PC-3 (cell line): Measurements from ENCODE around the gene FBXO15.

ENCODE experiments used
- CTCF ChIP-seq: fragments of 300-600 bp; sonication (generic); conservative IDR thresholded peaks from 2 replicates; pipeline ENCODE4 v1.5.1; 2017; ENCODE audit warnings: antibody characterized with exemption, low read depth, mild to moderate bottlenecking, low read length
- EZH2 ChIP-seq: fragments of 300-600 bp; sonication (generic); IDR thresholded peaks from one replicate; pipeline ENCODE4 v1.6.1; 2017; ENCODE audit warnings: antibody characterized with exemption, mild to moderate bottlenecking, low read length; ENCODE audit not compliant: unreplicated experiment

GRCh38 chr18:74141667-74142066, 6.0 kb downstream of the FBXO15 start:
- no peak for TF ChIP-seq CTCF
- no peak for TF ChIP-seq EZH2
